Right lobe of liver (tissue), 6 donors: ENCODE results near the gene PCDHA1. TPM values are rescaled to one million over a fixed set of nuclear protein-coding genes. Genes with fewer than 3 reads are reported as not detected.
"Not testable (repeated sequence)": the region's sequence is repeated elsewhere in the genome, so short reads cannot be mapped to it uniquely, and the experiment has no call there.

Experiments used
- ATAC-seq, 4 donors: fragments of 200-7000 bp; cut with Tn5 transposase; one replicate each; pipeline ENCODE4 v1.9.1; 2020; ENCODE audit warnings: mild to moderate bottlenecking in 4 of 4, moderate library complexity in 4 of 4
- DNase-seq, 3 donors: peaks; one replicate each; pipeline ENCODE4 v3.0.0-alpha.2; 2020
- H3K27ac ChIP-seq, 3 donors: fragments of 200-600 bp; one replicate each; pipeline ENCODE4 v1.8.0; 2022
- H3K27me3 ChIP-seq, 2 donors: fragments of 200-600 bp; one replicate each; pipeline ENCODE4 v1.8.0; 2022
- H3K36me3 ChIP-seq, 4 donors: fragments of 200-600 bp; sonication (generic) in 1 of 4; one replicate each; pipeline versions ENCODE4 v1.5.1 to v1.8.0; 2017 to 2022; ENCODE audit warnings: control low read depth in 1 of 4
- H3K4me1 ChIP-seq, 4 donors: fragments of 200-600 bp; sonication (generic) in 1 of 4; one replicate each; pipeline versions ENCODE4 v1.5.1 to v1.8.0; 2017 to 2022; ENCODE audit warnings: control low read depth in 1 of 4
- H3K4me3 ChIP-seq, 3 donors: fragments of 200-600 bp; one replicate each; pipeline ENCODE4 v1.8.0; 2022
- H3K9me3 ChIP-seq, 4 donors: fragments of 200-600 bp; sonication (generic) in 1 of 4; one replicate each; pipeline versions ENCODE4 v1.5.1 to v1.8.0; 2017 to 2022; ENCODE audit warnings: control low read depth in 1 of 4
- CTCF ChIP-seq, 4 donors: fragments of 200-600 bp in 3 of 4; fragments of 450-650 bp in 1 of 4; IDR thresholded peaks; one replicate each; pipeline versions ENCODE4 v1.5.1 to v1.8.0; 2016 to 2022; ENCODE audit warnings: antibody characterized with exemption in 4 of 4, mild to moderate bottlenecking in 2 of 4
- POLR2A ChIP-seq: fragments of 450-650 bp; IDR thresholded peaks from one replicate; pipeline ENCODE4 v1.6.1; 2017; ENCODE audit warnings: antibody characterized with exemption, mild to moderate bottlenecking
- WGBS: methylation state at CpG from one replicate; pipeline ENCODE4 v1.1.6; 2018; ENCODE audit warnings: low coverage, low lambda C conversion rate; ENCODE audit not compliant: insufficient coverage; ENCODE audit errors: missing lambda C conversion rate; 5-methylcytosine and 5-hydroxymethylcytosine counted together
- intact Hi-C, 2 donors: fragments of 100-400 bp; cut with DNase I; formaldehyde crosslinking; loops; one replicate each; pipeline versions ENCODE4 v1.11.2 to v1.14.1; 2022
- total RNA-seq, 6 experiments: library from RNA; depleted of rRNA in 2 of 6; stranded (reverse); fragments of >200 nt in 2 of 6; fragmentation: NEBNext Ultra II Directional in 3 of 6; extraction: Animal tissue kit (Norgen Biotek cat#: 25700) in 3 of 6; gene quantifications; one replicate each; pipeline versions ENCODE4 v1.1.0 to v1.2.4, GENCODE V29; 2016 to 2023
- donor health status: DM: no; HTN: yes; CAD: no.
- donor health status: DM: no; HTN: no; CAD: no.
- donor health status: DM: no; HTN: no; CAD: no.
- donor health status: DM: no; HTN: yes; CAD: no.
- donor health status: DM: no; HTN: yes; CAD: no.

PCDHA1 gene
- total RNA-seq, 6 experiments from 2014 or later, result not detected

- Histone ChIP-seq H3K4me3 (no peak overlapping the region), H3K27ac (no peak overlapping the region), H3K36me3 (no peaks in the 10 kb centered on the region), H3K27me3 (no peaks in the 10 kb centered on the region), H3K9me3 (peaks cover 0 to 10% (median 0%) of the 10 kb centered on the region in 4 donors), H3K4me1 (no peaks in the 10 kb centered on the region)
- peak in 1 of 3 donors; percentile 53 for DNase-seq
- ATAC-seq, result no peak
- 20% methylated on average over 1 of the region's 43 CpGs for WGBS
- TF ChIP-seq POLR2A, result no peak
- TF ChIP-seq CTCF (IDR thresholded peaks at IDR 0.05), result no peak
- intact Hi-C loops, result no loop called here
Measured at GRCh38 chr5:140808889-140809291, 22.9 kb downstream of the PCDHA1 start.

GRCh38 chr5:140821375-140822280, 35.7 kb downstream of the PCDHA1 start, which contains the start of gene PCDHA5:
TSS of gene PCDHA5 (plus strand) at chr5:140821613.
- H3K4me1 ChIP-seq, result no peaks in the 10 kb centered on the region
- TF ChIP-seq POLR2A (no peak), CTCF (IDR thresholded peaks at IDR 0.05) (peak; percentile 13 to 34 (median 27))
- no peaks in the 10 kb centered on the region for H3K36me3 ChIP-seq
- no peaks in the 10 kb centered on the region for H3K9me3 ChIP-seq
- H3K4me3 ChIP-seq, result no peak within 1 kb of the TSS
- ATAC-seq (no peak), DNase-seq (no peak)
- H3K27me3 ChIP-seq, result peaks cover 0 to 8% of the 10 kb centered on the region in 2 donors
- intact Hi-C loops, result no loop called here
- H3K27ac ChIP-seq, result no peak within 1 kb of the TSS
- WGBS, result 23% methylated on average over 23 of the region's 39 CpGs

GRCh38 chr5:140822281-140822629, 36.3 kb downstream of the PCDHA1 start:
- 20% methylated on average over 6 of the region's 6 CpGs for WGBS

GRCh38 chr5:140822969-140823368, 37.0 kb downstream of the PCDHA1 start:
- intact Hi-C loops, H3K36me3 ChIP-seq, H3K4me3 ChIP-seq, ATAC-seq, H3K4me1 ChIP-seq, H3K9me3 ChIP-seq, DNase-seq, H3K27ac ChIP-seq: not testable (repeated sequence)
- peaks cover 0 to 11% of the 10 kb centered on the region in 2 donors for H3K27me3 ChIP-seq
- 25% methylated on average over 4 of the region's 48 CpGs for WGBS

More at GRCh38 chr5:140822281-140822629, 36.3 kb downstream of the PCDHA1 start:
- TF ChIP-seq CTCF (IDR thresholded peaks at IDR 0.05) (peak in 1 of 4 donors; percentile 2), POLR2A (no peak)
- Histone ChIP-seq H3K36me3 (no peaks in the 10 kb centered on the region), H3K4me1 (no peaks in the 10 kb centered on the region), H3K27me3 (peaks cover 0 to 11% of the 10 kb centered on the region in 2 donors), H3K4me3 (no peak overlapping the region), H3K27ac (no peak overlapping the region), H3K9me3 (no peaks in the 10 kb centered on the region)
- intact Hi-C loops, result no loop called here
- DNase-seq (no peak), ATAC-seq (no peak)

GRCh38 chr5:140823475-140823874, 37.5 kb downstream of the PCDHA1 start:
- Histone ChIP-seq H3K36me3 (no peaks in the 10 kb centered on the region), H3K27me3 (peaks cover 0 to 8% of the 10 kb centered on the region in 2 donors), H3K9me3 (peaks cover 0 to 2% (median 0%) of the 10 kb centered on the region in 4 donors), H3K27ac (no peak overlapping the region), H3K4me1 (no peaks in the 10 kb centered on the region), H3K4me3 (no peak overlapping the region)
- ATAC-seq (no peak), DNase-seq (peak in 1 of 3 donors; percentile 46)
- intact Hi-C loops, result no loop called here
- no CpG with 5 or more reads among the region's 38 CpGs for WGBS
- TF ChIP-seq POLR2A, result no peak
- no peak for TF ChIP-seq CTCF (IDR thresholded peaks at IDR 0.05)
